H1 (cell line): ENCODE data around the gene CACNA1C. TPM values are rescaled to one million over a fixed set of nuclear protein-coding genes. Genes with fewer than 3 reads are reported as not detected.

Experiments used
- CTCF ChIA-PET: fragments of 300-600 bp; sonication (Branson Sonifier 250); formaldehyde crosslinking; loops from one replicate; lab custom pipeline; 2021; ENCODE audit not compliant: partially characterized antibody; lab: Charles Lee
- POLR2A ChIA-PET: fragments of 300-600 bp; sonication (Branson Sonifier 250); formaldehyde crosslinking; loops from one replicate; lab custom pipeline; 2021; ENCODE audit warnings: inconsistent platforms; ENCODE audit not compliant: partially characterized antibody; lab: Charles Lee
- DNase-seq, 2 experiments: peaks; one replicate each; pipeline versions ENCODE4 v3.0.0 to v3.0.0-alpha.2; 2010 to 2022; ENCODE audit warnings: low spot score in 2 of 2, low read depth in 1 of 2, mixed read lengths in 1 of 2
- FAIRE-seq: peaks from 2 replicates; lab custom pipeline; 2011; peaks lifted over from hg19 to GRCh38; lab: Jason Lieb, UNC
- H2AFZ ChIP-seq: 2 replicates; pipeline ENCODE4 v1.8.1; 2012; ENCODE audit warnings: low read length, inconsistent platforms
- H2AK5ac ChIP-seq: 2 replicates; pipeline ENCODE4 v1.6.1; 2013; ENCODE audit warnings: low read depth, low read length
- H2BK120ac ChIP-seq: replicated peaks from 2 replicates; pipeline ENCODE3; 2013; ENCODE audit warnings: low read depth, low read length, inconsistent platforms
- H2BK12ac ChIP-seq: 2 replicates; pipeline ENCODE4 v1.6.1; 2013; ENCODE audit warnings: low read depth, low read length
- H2BK15ac ChIP-seq: 2 replicates; pipeline ENCODE4 v1.6.1; 2013; ENCODE audit warnings: low read length
- H2BK20ac ChIP-seq: 2 replicates; pipeline ENCODE4 v1.6.1; 2013; ENCODE audit warnings: low read length
- H2BK5ac ChIP-seq: 2 replicates; pipeline ENCODE4 v1.6.1; 2013; ENCODE audit warnings: low read depth, low read length
- H3K14ac ChIP-seq: 2 replicates; pipeline ENCODE4 v1.6.1; 2013; ENCODE audit warnings: inconsistent platforms; ENCODE audit not compliant: insufficient read length
- H3K18ac ChIP-seq: 2 replicates; pipeline ENCODE4 v1.6.1; 2013; ENCODE audit warnings: low read length; ENCODE audit errors: extremely low read depth
- H3K23ac ChIP-seq: 2 replicates; pipeline ENCODE4 v1.6.1; 2013; ENCODE audit warnings: inconsistent platforms; ENCODE audit not compliant: insufficient read length
- H3K23me2 ChIP-seq: 2 replicates; pipeline ENCODE4 v1.6.1; 2013; ENCODE audit warnings: low read depth, low read length
- H3K27ac ChIP-seq: 2 replicates; pipeline ENCODE4 v1.6.1; 2011; ENCODE audit warnings: low read depth, low read length, inconsistent platforms
- H3K27me3 ChIP-seq, 4 experiments: replicated peaks in 1 of 4; 1 replicate in 1 of 4; 2 replicates in 3 of 4; pipeline versions ENCODE4 v1.6.1 to v1.8.1; 2011 to 2013; ENCODE audit warnings: low read length in 3 of 4, mild to moderate bottlenecking in 3 of 4, inconsistent platforms in 2 of 4, mixed read lengths in 2 of 4, moderate library complexity in 1 of 4; ENCODE audit not compliant: control insufficient read depth in 3 of 4, insufficient read depth in 3 of 4; ENCODE audit errors: extremely low read depth in 1 of 4
- H3K36me3 ChIP-seq, 4 experiments: 2 replicates each; pipeline versions ENCODE4 v1.6.1 to v1.8.1; 2011 to 2013; ENCODE audit warnings: mild to moderate bottlenecking in 4 of 4, low read length in 3 of 4, moderate library complexity in 2 of 4, control low read depth in 1 of 4, inconsistent platforms in 1 of 4; ENCODE audit not compliant: insufficient read depth in 4 of 4, control insufficient read depth in 2 of 4
- H3K4ac ChIP-seq: replicated peaks from 2 replicates; pipeline ENCODE3; 2013; ENCODE audit warnings: low read length, low read depth, mixed read lengths, inconsistent platforms; ENCODE audit not compliant: insufficient read length
- H3K4me1 ChIP-seq, 4 experiments: replicated peaks in 1 of 4; 1 replicate in 1 of 4; 2 replicates in 3 of 4; pipeline versions ENCODE4 v1.6.1 to v1.8.1; 2011 to 2013; ENCODE audit warnings: low read length in 3 of 4, inconsistent platforms in 2 of 4, mixed read lengths in 1 of 4; ENCODE audit not compliant: insufficient read depth in 4 of 4, control insufficient read depth in 3 of 4
- H3K4me2 ChIP-seq, 2 experiments: 2 replicates each; pipeline versions ENCODE4 v1.6.1 to v1.8.1; 2011 to 2013; ENCODE audit warnings: low read depth in 2 of 2, low read length in 2 of 2, control low read depth in 1 of 2, inconsistent platforms in 1 of 2, mild to moderate bottlenecking in 1 of 2; ENCODE audit not compliant: insufficient read depth in 1 of 2
- H3K4me3 ChIP-seq, 4 experiments: fragments of 200-600, 300-600 bp in 1 of 4; sonication (generic), shearing (Covaris generic), sonication (Bioruptor Twin) in 1 of 4; 2 replicates each; pipeline versions ENCODE4 v1.5.1 to v1.8.1; 2011 to 2016; ENCODE audit warnings: low read length in 4 of 4, low read depth in 3 of 4, control low read depth in 2 of 4, inconsistent platforms in 2 of 4, mild to moderate bottlenecking in 2 of 4, mixed read lengths in 1 of 4, moderate library complexity in 1 of 4; ENCODE audit not compliant: insufficient read depth in 2 of 4; ENCODE audit errors: extremely low read depth in 1 of 4
- H3K56ac ChIP-seq: replicated peaks from 2 replicates; pipeline ENCODE3; 2013; ENCODE audit warnings: low read depth, mild to moderate bottlenecking, mixed read lengths, low read length, inconsistent platforms; ENCODE audit not compliant: insufficient read length
- H3K79me1 ChIP-seq: 2 replicates; pipeline ENCODE4 v1.6.1; 2013; ENCODE audit warnings: low read depth, low read length, control low read depth
- H3K79me2 ChIP-seq, 2 experiments: 2 replicates each; pipeline versions ENCODE4 v1.6.1 to v1.8.1; 2012 to 2013; ENCODE audit warnings: low read length in 2 of 2, mild to moderate bottlenecking in 2 of 2, inconsistent platforms in 1 of 2; ENCODE audit not compliant: insufficient read depth in 2 of 2, control insufficient read depth in 1 of 2
- H3K9ac ChIP-seq, 4 experiments: replicated peaks in 1 of 4; 1 replicate in 1 of 4; 2 replicates in 3 of 4; pipeline versions ENCODE4 v1.6.1 to v1.8.1; 2011 to 2013; ENCODE audit warnings: low read depth in 3 of 4, low read length in 3 of 4, control low read depth in 2 of 4, mild to moderate bottlenecking in 2 of 4, moderate library complexity in 2 of 4, inconsistent platforms in 1 of 4; ENCODE audit errors: extremely low read depth in 1 of 4
- H3K9me3 ChIP-seq, 2 experiments: 2 replicates each; pipeline versions ENCODE4 v1.6.1 to v1.8.1; 2012 to 2013; ENCODE audit warnings: mild to moderate bottlenecking in 2 of 2, moderate library complexity in 2 of 2, control low read depth in 1 of 2, inconsistent platforms in 1 of 2, low read depth in 1 of 2, low read length in 1 of 2, mixed read lengths in 1 of 2; ENCODE audit not compliant: insufficient read depth in 2 of 2
- H4K20me1 ChIP-seq, 2 experiments: replicated peaks in 1 of 2; 2 replicates each; pipeline versions ENCODE3 to v1.8.1; 2011 to 2013; ENCODE audit warnings: inconsistent platforms in 2 of 2, low read length in 2 of 2, mild to moderate bottlenecking in 1 of 2; ENCODE audit not compliant: insufficient read depth in 2 of 2, control insufficient read depth in 1 of 2
- H4K5ac ChIP-seq: 2 replicates; pipeline ENCODE4 v1.6.1; 2013; ENCODE audit warnings: low read length, low read depth, mixed read lengths, inconsistent platforms; ENCODE audit not compliant: insufficient read length
- H4K8ac ChIP-seq: 2 replicates; pipeline ENCODE4 v1.8.0; 2013; ENCODE audit warnings: mild to moderate bottlenecking, moderate library complexity, low read length, inconsistent platforms; ENCODE audit not compliant: insufficient read depth; ENCODE audit errors: extremely low read depth
- H4K91ac ChIP-seq: replicated peaks from 2 replicates; pipeline ENCODE3; 2013; ENCODE audit warnings: low read length, mixed read lengths, inconsistent platforms; ENCODE audit not compliant: insufficient read length
- ATF2 ChIP-seq: IDR thresholded peaks from 2 replicates; pipeline ENCODE4 v1.6.1; 2012; ENCODE audit warnings: low read length, inconsistent platforms
- CBX5 ChIP-seq: fragments of 300-800, 300-1000 bp; sonication (generic); IDR thresholded peaks from 2 replicates; pipeline ENCODE4 v1.7.1; 2016; ENCODE audit warnings: antibody characterized with exemption, low read length, low read depth
- CREB1 ChIP-seq: IDR thresholded peaks from 2 replicates; pipeline ENCODE4 v1.6.1; 2012; ENCODE audit warnings: inconsistent platforms
- GABPA ChIP-seq: IDR thresholded peaks from 2 replicates; pipeline ENCODE4 v1.6.1; 2011; ENCODE audit warnings: mild to moderate bottlenecking, low read length, moderate library complexity, borderline replicate concordance; ENCODE audit not compliant: insufficient read depth
- GTF2F1 ChIP-seq: IDR thresholded peaks from 2 replicates; pipeline ENCODE4 v1.6.1; 2012; ENCODE audit warnings: low read depth, low read length, improper control_type of control experiment, borderline replicate concordance
- KDM4A ChIP-seq: IDR thresholded peaks from one replicate; pipeline ENCODE4 v1.7.1; 2012; ENCODE audit warnings: low read depth, mild to moderate bottlenecking, moderate library complexity, low read length, inconsistent platforms; ENCODE audit not compliant: severe bottlenecking
- MAX ChIP-seq: IDR thresholded peaks from 2 replicates; pipeline ENCODE4 v1.6.1; 2012; ENCODE audit warnings: inconsistent platforms
- RNF2 ChIP-seq: fragments of 200-900, 300-1000 bp; sonication (generic); IDR thresholded peaks from 2 replicates; pipeline ENCODE4 v1.7.1; 2016; ENCODE audit warnings: borderline replicate concordance, low read depth, mild to moderate bottlenecking, antibody characterized with exemption, low read length; ENCODE audit not compliant: poor library complexity, severe bottlenecking; ENCODE audit errors: missing control alignments
- SP1 ChIP-seq: IDR thresholded peaks from 2 replicates; pipeline ENCODE4 v1.6.1; 2011; ENCODE audit warnings: low read depth, low read length
- TAF7 ChIP-seq: optimal IDR thresholded peaks from 2 replicates; pipeline ENCODE3; 2011; ENCODE audit warnings: low read depth, mild to moderate bottlenecking, inconsistent platforms, low read length, moderate library complexity, borderline replicate concordance
- USF2 ChIP-seq: IDR thresholded peaks from 2 replicates; pipeline ENCODE4 v1.6.1; 2011; ENCODE audit warnings: low read length, improper control_type of control experiment
- WGBS, 2 experiments: shearing (Covaris generic) in 1 of 2; methylation state at CpG; one replicate each; pipeline versions ENCODE4 v1.1.6 to v1.1.7; 2013 to 2015; ENCODE audit warnings: low lambda C conversion rate in 2 of 2, mixed read lengths in 2 of 2, inconsistent platforms in 1 of 2, low coverage in 1 of 2, missing lambda C conversion rate in 1 of 2; ENCODE audit not compliant: insufficient replicate concordance in 2 of 2, insufficient coverage in 1 of 2, insufficient read length in 1 of 2; ENCODE audit errors: extremely low coverage in 1 of 2, missing lambda C conversion rate in 1 of 2; 5-methylcytosine and 5-hydroxymethylcytosine counted together
- polyA plus RNA-seq, 7 experiments: library from polyadenylated mRNA; depleted of rRNA in 3 of 7; stranded (reverse) in 5 of 7; unstranded in 2 of 7; fragments of >200 nt in 5 of 7; fragments of 200-250 nt in 2 of 7; gene quantifications; 1 replicate in 5 of 7; 2 replicates in 1 of 7; 4 replicates in 1 of 7; pipeline versions ENCODE4 v1.2.1 to v1.2.3, GENCODE V29; 2011 to 2013; ENCODE audit warnings: missing spikeins in 2 of 7, mixed read lengths in 2 of 7
- total RNA-seq: library from RNA; stranded (reverse); fragmentation: NEBNext Ultra II Directional; extraction: Animal tissue kit (Norgen Biotek cat#: 25700); gene quantifications from 2 replicates; pipeline ENCODE4 v1.2.1, GENCODE V29; 2021

CACNA1C gene
- total and polyA plus RNA-seq, 2 of the 8 experiments (the other 6 are each of a cell fraction or from before 2014, with no cell fraction given): 1.3 TPM

- Histone ChIP-seq H2BK120ac (no peak overlapping the region), H3K23ac (no peak overlapping the region), H2AFZ (no peak overlapping the region), H3K56ac (no peak overlapping the region), H2BK15ac (no peak overlapping the region), H3K18ac (no peak overlapping the region), H3K4me2 (no peak overlapping the region), H3K23me2 (no peaks in the 10 kb centered on the region), H3K79me1 (no peaks in the 10 kb centered on the region), H2AK5ac (no peak overlapping the region), H3K79me2 (no peaks in the 10 kb centered on the region), H2BK5ac (no peak overlapping the region), H4K20me1 (no peaks in the 10 kb centered on the region), H3K4me3 (no peak overlapping the region), H4K5ac (no peak overlapping the region), H3K9ac (no peak overlapping the region), H3K27me3 (no peaks in the 10 kb centered on the region), H3K4me1 (no peaks in the 10 kb centered on the region; a peak in 1 of 7 replicates), H3K36me3 (no peaks in the 10 kb centered on the region), H3K27ac (no peak overlapping the region), H2BK20ac (no peak overlapping the region), H2BK12ac (no peak overlapping the region), H3K4ac (no peak overlapping the region), H4K91ac (no peak overlapping the region), H3K14ac (no peak overlapping the region), H3K9me3 (no peaks in the 10 kb centered on the region), H4K8ac (no peak overlapping the region)
- FAIRE-seq (no peak), DNase-seq (no peak)
- CTCF ChIA-PET: interaction anchor here (0.8 to 2.8 kb wide), 4 partner anchors 10 to 259 kb away, joined by 3 to 15 read pairs (median 4); no protein-coding TSS in a partner anchor
- 92% methylated on average over 3 of the region's 3 CpGs; no CpG with 5 or more reads in 1 of the 2 experiments for WGBS, 2 experiments
- POLR2A ChIA-PET: no interaction called here
- TF ChIP-seq SP1: no peak
- no peak for TF ChIP-seq RNF2
- no peak for TF ChIP-seq CBX5
- TF ChIP-seq TAF7: no peak
- no peak for TF ChIP-seq USF2
- no peak for TF ChIP-seq MAX
- no peak for TF ChIP-seq ATF2
- TF ChIP-seq KDM4A: no peak
- no peak for TF ChIP-seq GTF2F1
- TF ChIP-seq GABPA: no peak
- TF ChIP-seq CREB1: no peak
Observed at GRCh38 chr12:2328661-2329060, 275.9 kb downstream of the CACNA1C start.
